ENCODE measurements around the gene TLX2. TPM values are rescaled to one million over a fixed set of nuclear protein-coding genes. Genes with fewer than 3 reads are reported as not detected.
A peak's percentile ranks its signal among the peaks of the same experiment; 100 is the strongest.

The TLX2 gene
- total and polyA plus RNA-seq, 2 experiments from 2014 or later: 0.16 to 0.21 TPM

GRCh38 chr2:74474899-74475298 lies 39.4 kb upstream of the TLX2 start (continued):
- TF ChIP-seq ZNF462 (CRISPR knock-in tag; IDR thresholded peaks at IDR 0.05): no peak

GRCh38 chr2:74481431-74481830 lies 32.8 kb upstream of the TLX2 start:
- peaks cover 14% of the 10 kb centered on the region for H3K79me2 ChIP-seq (replicated peaks; ENCODE audit: insufficient read depth)

More at GRCh38 chr2:74481431-74481830, 32.8 kb upstream of the TLX2 start:
- H3K4me2 ChIP-seq: peak overlapping the region; percentile 95
- Mint-ChIP-seq H3K4me3 (peak overlapping the region; percentile 99), H3K27ac (no peak overlapping the region), H3K9me3 (no peaks in the 10 kb centered on the region), H3K4me1 (peaks cover 6% of the 10 kb centered on the region; the same call in 2 of the 3 replicates), H3K36me3 (ENCODE audit: low read depth) (peaks cover 20% of the 10 kb centered on the region), H3K27me3 (ENCODE audit: insufficient read depth, low read depth, poor library complexity) (peaks cover 11% of the 10 kb centered on the region)
- peaks cover 5% of the 10 kb centered on the region; the same call in 1 of the 2 replicates for H3K4me1 ChIP-seq (ENCODE audit: insufficient read depth)
- H3F3A ChIP-seq (replicated peaks; ENCODE audit: low read depth): no peaks in the 10 kb centered on the region
- H3K9me2 ChIP-seq (ENCODE audit: insufficient read depth): no peaks in the 10 kb centered on the region
- peaks cover 13% of the 10 kb centered on the region; the same call in 1 of the 2 replicates for H4K20me1 ChIP-seq (replicated peaks; ENCODE audit: insufficient read depth)
- no peaks in the 10 kb centered on the region for H3K27me3 ChIP-seq (ENCODE audit: insufficient read depth)
- no peaks in the 10 kb centered on the region; the same call in 1 of the 2 replicates for H3K36me3 ChIP-seq (ENCODE audit: insufficient read depth)
- peak overlapping the region; percentile 68 for H3K4me3 ChIP-seq
- H2AFZ ChIP-seq: no peak overlapping the region
- TF ChIP-seq ZNF114 (CRISPR knock-in tag; IDR thresholded peaks at IDR 0.05) (no peak), CTCF (conservative IDR thresholded peaks at IDR 0.05; ENCODE audit: low read depth in 2 of 2) (no peak)
- no peak overlapping the region for H3K27ac ChIP-seq (ENCODE audit: low read depth)
- DNase-seq (ENCODE audit: low spot score): no peak
- no peak for ATAC-seq
